Kidney epithelial cell (primary cell): ENCODE measurements around the gene IL36RN. TPM values are rescaled to one million over a fixed set of nuclear protein-coding genes. Genes with fewer than 3 reads are reported as not detected.
A peak's percentile ranks its signal among the peaks of the same experiment; 100 is the strongest.

Experiments used
- DNase-seq: peaks from one replicate; pipeline ENCODE4 v3.0.0-alpha.2; 2010; ENCODE audit warnings: low read depth
- H3K27me3 ChIP-seq: 2 replicates; pipeline ENCODE4 v1.6.0; 2011; ENCODE audit warnings: low read length; ENCODE audit not compliant: control insufficient read depth, insufficient read depth
- H3K36me3 ChIP-seq: 2 replicates; pipeline ENCODE4 v1.5.1; 2011; ENCODE audit warnings: low read length; ENCODE audit not compliant: control insufficient read depth, insufficient read depth
- H3K4me3 ChIP-seq: 2 replicates; pipeline ENCODE4 v1.5.1; 2011; ENCODE audit warnings: low read depth, mild to moderate bottlenecking, control low read depth, low read length
- CTCF ChIP-seq: IDR thresholded peaks from 2 replicates; pipeline ENCODE4 v1.5.1; 2011; ENCODE audit warnings: mild to moderate bottlenecking, moderate library complexity, low read length, control low read depth, inconsistent platforms; ENCODE audit not compliant: insufficient read depth, poor library complexity, severe bottlenecking
- total RNA-seq: library from RNA; depleted of rRNA; stranded (reverse); fragments of >200 nt; gene quantifications from 2 replicates; pipeline ENCODE4 v1.2.3, GENCODE V29; 2015

Gene IL36RN
- total RNA-seq, 1 donor from 2014 or later = 0.04 TPM

- no peak overlapping the region for H3K4me3 ChIP-seq
- peaks cover 2% of the 10 kb centered on the region for H3K27me3 ChIP-seq
- no peaks in the 10 kb centered on the region for H3K36me3 ChIP-seq
- DNase-seq = peak; percentile 1
- TF ChIP-seq CTCF = no peak
These were observed 9.9 kb downstream of the IL36RN start for GRCh38 chr2:113068706-113069485.

GRCh38 chr2:113069676-113070605 is 10.9 kb downstream of the IL36RN start:
- peaks cover 1% of the 10 kb centered on the region for H3K27me3 ChIP-seq
- TF ChIP-seq CTCF = no peak
- no peaks in the 10 kb centered on the region for H3K36me3 ChIP-seq
- no peak overlapping the region for H3K4me3 ChIP-seq
- DNase-seq = peak; percentile 4

- no peak for DNase-seq
- H3K27me3 ChIP-seq = no peaks in the 10 kb centered on the region
- TF ChIP-seq CTCF = no peak
- no peaks in the 10 kb centered on the region for H3K36me3 ChIP-seq
- H3K4me3 ChIP-seq = no peak overlapping the region
These were observed 11.6 kb downstream of the IL36RN start for GRCh38 chr2:113070606-113070975.

- no peak for TF ChIP-seq CTCF
- no peaks in the 10 kb centered on the region for H3K36me3 ChIP-seq
- H3K27me3 ChIP-seq = no peaks in the 10 kb centered on the region
- DNase-seq = no peak
- no peak overlapping the region for H3K4me3 ChIP-seq
These were observed 13.6 kb downstream of the IL36RN start for GRCh38 chr2:113072584-113072983.

- no peaks in the 10 kb centered on the region for H3K36me3 ChIP-seq
- no peak for DNase-seq
- H3K27me3 ChIP-seq = no peaks in the 10 kb centered on the region
- no peak overlapping the region for H3K4me3 ChIP-seq
- TF ChIP-seq CTCF = no peak
These were observed 14.4 kb downstream of the IL36RN start for GRCh38 chr2:113073325-113073834.
